Activated CD8-positive, alpha-beta memory T cell treated with anti-CD3 and anti-CD28 coated beads for 48 hours (primary cell): ENCODE results near the gene MIPEP.
"Not testable (repeated sequence)": the region's sequence is repeated elsewhere in the genome, so short reads cannot be mapped to it uniquely, and the experiment has no call there.

Experiments
- DNase-seq, 3 experiments: peaks; one replicate each; pipeline ENCODE4 v3.0.0-alpha.2; 2020; ENCODE audit warnings: low read depth in 2 of 3, low spot score in 2 of 3

MIPEP gene

DNA sequence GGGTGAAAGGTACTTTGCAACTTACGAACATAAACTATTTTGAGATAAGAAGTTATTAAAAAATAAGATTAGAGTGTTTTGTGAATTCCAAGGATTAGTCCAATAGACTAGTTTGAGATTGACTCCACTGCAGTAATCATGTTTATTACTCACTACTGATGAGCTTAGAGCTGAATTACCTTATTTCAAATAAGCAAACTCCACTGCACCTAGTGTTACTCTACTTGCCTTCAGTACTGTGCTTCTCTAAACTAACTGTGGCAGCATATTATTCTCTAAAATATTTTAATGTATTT, 111.7 kb downstream of the MIPEP start:
- DNase-seq = no peak

- DNase-seq = no peak
These were observed 112.3 kb downstream of the MIPEP start for GRCh38 chr13:23776698-23777574.

- DNase-seq = no peak
These were observed 116.5 kb downstream of the MIPEP start for GRCh38 chr13:23772717-23773116.

DNA sequence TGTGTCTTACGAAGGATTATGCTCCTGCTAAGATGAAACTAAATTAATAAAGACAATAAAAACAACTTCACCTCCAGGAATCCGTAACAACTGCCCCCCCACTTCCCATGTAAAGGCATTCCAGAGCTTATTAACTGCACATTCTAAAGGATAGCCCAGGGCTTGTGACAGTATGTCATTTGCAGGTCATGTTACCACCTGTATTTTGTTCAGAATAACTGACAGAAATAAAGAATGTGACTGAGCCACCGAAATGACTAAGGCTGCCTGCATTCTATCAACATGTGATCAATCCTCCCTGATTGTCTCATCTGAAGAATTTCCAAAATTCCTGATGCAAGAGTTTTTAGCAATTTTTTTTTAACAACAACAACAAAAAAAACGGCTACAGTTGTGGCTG, 117.2 kb downstream of the MIPEP start:
- DNase-seq = no peak

DNA sequence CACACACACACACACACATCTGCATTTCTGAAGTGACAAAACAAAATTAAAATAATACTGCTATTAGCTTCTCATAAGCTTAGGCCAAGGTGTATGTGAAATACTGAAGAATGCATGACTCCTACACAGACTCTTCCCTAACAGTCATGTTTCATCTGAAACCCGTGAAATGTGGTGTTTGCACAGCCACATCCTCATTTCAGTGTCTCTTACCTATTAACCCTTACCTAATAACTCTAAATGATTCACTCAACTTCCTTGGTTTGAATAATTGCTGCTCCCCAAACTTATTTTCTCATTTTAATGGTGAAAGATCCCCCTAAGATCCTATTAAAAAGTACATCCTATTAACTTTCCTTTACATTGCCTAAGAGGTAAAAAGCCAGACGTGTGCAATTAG, 117.6 kb downstream of the MIPEP start:
- DNase-seq = no peak

DNA sequence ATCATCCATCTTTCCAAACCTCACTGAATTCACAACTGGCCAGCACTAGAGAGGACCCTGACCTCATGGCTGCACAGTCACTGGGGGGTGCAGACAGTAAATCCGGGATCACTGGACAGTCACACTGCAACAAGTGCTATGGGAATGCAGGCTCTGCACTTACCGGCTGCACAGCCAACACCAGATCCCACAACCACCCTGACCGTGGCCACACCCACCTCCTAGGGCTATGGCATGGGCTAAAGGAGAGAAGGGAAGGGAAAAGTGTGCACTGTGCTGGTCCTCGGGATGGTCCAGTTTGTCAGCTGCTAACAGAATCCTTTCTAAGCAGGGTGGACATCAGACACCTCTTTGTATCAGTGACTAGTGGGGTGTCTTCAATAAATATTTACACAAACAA, 118.2 kb downstream of the MIPEP start:
- DNase-seq = no peak

DNA sequence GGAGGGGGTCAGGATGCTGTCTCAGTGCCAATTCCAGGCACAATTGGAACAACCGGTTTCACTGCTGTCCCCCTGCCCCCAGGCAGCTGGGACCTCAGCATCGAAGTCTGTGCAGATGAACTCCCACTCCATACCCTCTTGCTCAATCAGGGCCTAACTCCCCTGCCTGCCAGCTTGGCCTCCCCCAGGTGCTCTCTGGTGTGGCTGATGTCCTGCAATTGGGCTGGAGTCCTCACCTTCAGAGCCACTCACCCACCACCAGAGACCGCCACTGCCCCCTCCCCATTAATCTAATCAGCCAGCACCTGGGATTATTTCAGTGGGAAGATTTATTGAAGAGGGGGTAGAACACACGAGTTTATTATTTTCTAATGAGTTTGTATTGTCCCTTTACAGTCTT, 118.8 kb downstream of the MIPEP start:
- DNase-seq = no peak

DNA sequence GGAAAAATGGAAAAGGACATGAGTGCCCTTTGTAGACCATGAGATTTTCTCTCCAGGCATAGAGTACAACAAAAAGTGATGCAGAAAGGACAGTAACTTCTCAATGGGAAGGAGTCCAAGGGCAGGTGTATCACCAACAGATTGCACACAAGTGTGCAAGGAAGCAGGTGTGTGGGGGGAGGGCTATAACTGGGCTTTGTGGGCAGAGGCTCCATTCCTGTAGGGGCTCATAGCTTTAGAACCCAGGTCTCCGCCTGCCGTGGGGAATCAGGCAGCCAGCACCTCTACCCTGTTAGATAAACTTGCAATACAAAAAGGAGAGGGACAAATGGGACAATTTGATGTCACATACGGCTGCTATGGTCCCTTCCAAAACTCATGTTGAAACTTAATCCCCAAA, 119.8 kb downstream of the MIPEP start:
- DNase-seq = no peak

GRCh38 chr13:23767838-23768237, 121.4 kb downstream of the MIPEP start:
- no peak for DNase-seq

DNA sequence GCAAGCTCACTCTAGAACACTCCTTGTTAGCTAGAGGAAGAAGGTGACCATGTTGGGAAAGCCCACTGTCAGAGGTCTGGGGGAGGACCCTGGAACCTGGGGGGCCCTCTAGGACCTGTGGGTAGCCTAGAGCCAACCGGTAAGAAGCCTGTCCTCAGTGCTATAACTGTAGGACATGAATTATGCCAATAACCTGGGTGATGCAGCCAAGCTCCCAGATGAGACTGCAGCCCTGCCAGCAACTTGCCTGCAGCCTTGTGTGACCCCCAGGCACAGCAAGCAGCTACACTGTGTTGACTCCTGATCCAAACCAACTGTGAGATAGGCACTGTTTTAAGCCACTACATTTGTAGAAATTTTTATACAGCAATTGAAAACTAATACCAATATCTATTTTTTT, 122.3 kb downstream of the MIPEP start:
- DNase-seq = no peak

DNA sequence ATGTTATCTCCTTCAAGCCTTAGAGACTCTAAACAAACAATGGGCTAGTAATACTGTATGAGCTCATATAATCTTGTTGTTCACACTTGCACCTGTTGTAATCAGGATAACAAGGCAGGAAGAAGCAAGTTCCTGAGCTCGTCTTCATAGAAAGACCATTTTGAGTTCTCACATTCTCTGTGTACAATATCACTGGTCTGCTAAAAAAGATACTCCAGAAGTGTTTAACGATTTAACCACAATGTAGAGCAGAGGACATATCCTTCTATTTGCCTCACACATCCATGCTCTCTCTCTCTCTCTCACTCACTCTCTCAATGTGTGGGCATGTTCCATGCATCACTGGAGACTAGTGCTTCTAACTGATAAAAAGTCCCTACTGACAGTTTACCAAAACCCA, 122.9 kb downstream of the MIPEP start:
- DNase-seq = no peak

GRCh38 chr13:23765531-23765930, 123.7 kb downstream of the MIPEP start:
- DNase-seq = no peak

- DNase-seq = no peak
These were observed 125.9 kb downstream of the MIPEP start for GRCh38 chr13:23763318-23763717.

DNA sequence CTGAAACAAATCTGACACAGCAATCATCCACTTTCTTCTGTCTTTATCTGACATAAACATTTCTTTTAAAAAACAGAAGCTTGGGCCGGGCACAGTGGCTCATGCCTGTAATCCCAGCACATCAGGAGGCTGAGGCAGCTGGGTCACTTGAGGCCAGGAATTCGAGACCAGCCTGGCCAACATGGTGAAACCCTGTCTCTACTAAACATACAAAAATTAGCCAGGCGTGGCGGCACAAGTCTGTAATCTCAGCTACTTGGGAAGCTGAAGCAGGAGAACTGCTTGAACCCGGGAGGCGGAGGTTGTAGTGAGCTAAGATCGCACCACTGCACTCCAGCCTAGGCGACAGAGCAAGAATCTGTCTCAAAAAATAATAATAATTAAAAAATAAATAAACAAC, 127.4 kb downstream of the MIPEP start:
- not testable (repeated sequence) for DNase-seq

DNA sequence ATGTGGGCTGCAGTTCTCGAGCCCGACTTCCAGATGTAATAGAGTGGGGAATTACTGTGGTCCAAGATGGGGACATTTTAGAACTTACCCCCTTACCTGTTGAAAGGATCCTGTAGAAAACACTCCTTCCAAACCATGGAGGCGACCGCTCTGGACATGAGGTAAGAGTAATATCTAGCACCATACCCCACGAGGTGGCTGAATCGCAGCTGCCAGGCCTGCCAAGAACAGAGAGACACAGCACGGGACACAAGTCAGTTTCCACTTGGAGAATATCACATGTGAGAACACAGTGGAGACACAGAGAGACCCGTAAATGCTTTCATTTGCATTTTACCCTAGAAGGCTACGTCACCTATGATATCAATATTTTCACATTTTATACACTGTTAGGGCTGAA, 129.2 kb downstream of the MIPEP start:
- DNase-seq = no peak

- no peak for DNase-seq
These were observed 130.2 kb downstream of the MIPEP start for GRCh38 chr13:23758798-23759527.

DNA sequence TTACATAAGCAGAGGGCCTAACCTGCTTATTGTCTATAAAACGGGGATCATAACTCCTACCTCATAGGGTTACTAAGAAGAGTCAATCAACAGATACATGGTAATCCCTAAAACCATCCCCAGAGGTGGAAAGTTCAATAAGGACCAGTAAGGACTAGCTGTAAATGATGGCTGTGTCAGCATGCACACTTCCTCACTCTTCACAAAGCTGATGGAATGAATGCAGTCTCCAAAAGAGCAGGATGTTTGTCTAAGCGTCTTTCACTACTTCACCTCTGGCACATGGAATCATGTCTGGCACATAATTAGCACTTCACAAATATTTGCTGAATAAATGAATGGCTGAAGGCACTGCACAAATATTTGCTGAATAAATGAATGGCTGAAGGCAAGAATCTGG, 134.2 kb downstream of the MIPEP start:
- no peak for DNase-seq

DNA sequence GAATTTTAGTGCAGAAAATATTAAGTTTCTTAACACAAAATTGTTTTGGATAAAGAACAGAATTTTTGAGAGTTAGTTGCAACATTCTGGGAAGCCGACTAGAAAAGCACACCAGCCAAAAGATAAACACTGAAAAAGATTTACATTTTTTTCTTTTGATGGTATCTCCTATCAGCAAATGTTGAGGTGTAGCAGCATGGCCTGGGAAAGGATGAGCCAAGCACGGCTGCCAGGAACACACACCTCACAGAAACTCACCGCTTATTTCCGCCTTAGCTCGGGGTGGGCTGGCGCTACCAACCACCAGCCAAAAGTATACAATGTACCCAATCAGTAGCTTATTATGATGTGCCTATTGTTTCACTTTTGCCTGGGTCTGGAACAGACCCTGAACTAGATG, 134.7 kb downstream of the MIPEP start:
- no peak for DNase-seq

- no peak for DNase-seq
These were observed 135.7 kb downstream of the MIPEP start for GRCh38 chr13:23753458-23753857.

DNA sequence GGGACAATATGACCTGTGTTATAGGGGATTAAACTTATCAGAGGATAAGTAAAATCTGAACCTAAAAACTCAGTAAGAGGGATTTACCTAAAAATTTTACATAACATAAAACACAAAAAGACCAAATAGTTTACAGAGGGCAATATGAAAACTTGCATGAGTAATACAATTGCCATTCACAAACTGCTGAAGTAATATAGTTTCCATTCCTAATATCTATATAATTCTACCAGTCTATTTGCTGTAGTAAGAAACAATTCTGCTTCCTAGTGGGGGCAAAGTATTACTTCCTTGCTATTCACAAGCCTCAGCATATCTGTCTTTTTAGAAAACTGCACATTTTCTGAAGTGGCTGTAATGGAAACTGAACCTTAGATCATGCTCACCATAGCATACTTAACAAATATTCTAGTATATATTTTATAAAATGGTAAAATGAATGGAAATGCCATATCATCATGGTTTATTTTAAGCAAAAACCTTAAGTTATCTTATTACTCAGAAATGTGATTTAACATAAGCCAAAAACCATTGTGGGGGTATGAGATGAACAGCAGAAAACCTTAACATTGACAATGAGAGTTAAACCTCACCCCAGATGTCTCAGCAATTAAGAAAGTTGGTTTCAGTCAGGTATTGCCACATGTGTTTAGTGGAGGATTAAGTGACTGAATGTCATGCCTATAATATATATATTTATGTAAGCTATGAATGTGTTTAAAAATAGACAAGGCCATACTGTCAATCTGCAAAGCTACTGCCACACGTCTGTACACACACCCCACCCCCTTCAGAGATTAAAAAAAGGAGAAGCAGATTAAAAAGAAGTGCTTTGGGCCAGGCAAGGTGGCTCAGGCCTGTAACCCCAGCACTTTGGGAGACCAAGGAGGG, 136.8 kb downstream of the MIPEP start:
- DNase-seq = no peak

DNA sequence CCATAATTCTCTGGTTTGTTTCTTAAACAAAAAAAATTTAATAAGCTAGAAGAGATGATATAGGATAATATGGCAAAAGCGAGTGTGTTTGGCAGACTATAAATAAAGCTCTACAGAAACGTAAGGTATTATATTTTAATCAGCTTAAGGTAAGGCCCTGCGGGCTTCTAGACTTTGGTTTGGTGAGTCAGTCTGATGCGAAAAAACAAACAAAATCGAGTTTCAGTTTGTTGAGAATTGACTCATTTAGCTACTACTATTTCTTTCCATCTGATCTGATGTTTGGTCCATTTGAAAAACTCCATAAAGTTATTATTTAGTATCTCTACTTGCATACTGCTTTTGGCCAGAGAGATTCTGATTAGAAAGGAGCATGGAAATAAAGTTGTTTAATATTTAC, 138.0 kb downstream of the MIPEP start:
- DNase-seq = no peak
